GM21390 (cell line): Measurements from ENCODE around the gene TMEM61.
"Not testable (repeated sequence)": the region's sequence is repeated elsewhere in the genome, so short reads cannot be mapped to it uniquely, and the experiment has no call there.

Source experiments
- ATAC-seq: cut with Tn5 transposase; IDR thresholded peaks from one replicate; pipeline ENCODE4 v1.9.1; 2021; ENCODE audit not compliant: unreplicated experiment

Gene TMEM61

GRCh38 chr1:55000110-55001085, 20.0 kb downstream of the TMEM61 start:
- ATAC-seq = no peak

- no peak for ATAC-seq
Measured at GRCh38 chr1:55001311-55001710, 20.9 kb downstream of the TMEM61 start.

DNA sequence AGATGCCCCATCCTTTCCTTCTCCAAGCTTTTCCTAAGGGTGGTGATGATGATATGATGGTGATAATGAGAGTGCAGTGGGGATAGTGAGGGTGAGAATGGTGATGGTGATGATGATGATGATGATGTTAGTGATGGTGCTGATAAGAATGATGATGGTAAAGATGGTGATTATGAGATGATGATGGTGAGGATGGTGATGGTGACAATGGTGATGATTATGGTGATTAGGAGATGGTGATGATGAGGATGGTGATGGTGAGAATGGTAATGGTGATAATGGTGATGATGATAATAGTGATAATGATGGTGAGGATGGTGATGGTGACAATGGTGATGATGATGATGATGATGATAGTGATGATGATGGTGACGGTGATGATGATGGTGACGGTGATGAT, 22.3 kb downstream of the TMEM61 start:
- no peak for ATAC-seq

DNA sequence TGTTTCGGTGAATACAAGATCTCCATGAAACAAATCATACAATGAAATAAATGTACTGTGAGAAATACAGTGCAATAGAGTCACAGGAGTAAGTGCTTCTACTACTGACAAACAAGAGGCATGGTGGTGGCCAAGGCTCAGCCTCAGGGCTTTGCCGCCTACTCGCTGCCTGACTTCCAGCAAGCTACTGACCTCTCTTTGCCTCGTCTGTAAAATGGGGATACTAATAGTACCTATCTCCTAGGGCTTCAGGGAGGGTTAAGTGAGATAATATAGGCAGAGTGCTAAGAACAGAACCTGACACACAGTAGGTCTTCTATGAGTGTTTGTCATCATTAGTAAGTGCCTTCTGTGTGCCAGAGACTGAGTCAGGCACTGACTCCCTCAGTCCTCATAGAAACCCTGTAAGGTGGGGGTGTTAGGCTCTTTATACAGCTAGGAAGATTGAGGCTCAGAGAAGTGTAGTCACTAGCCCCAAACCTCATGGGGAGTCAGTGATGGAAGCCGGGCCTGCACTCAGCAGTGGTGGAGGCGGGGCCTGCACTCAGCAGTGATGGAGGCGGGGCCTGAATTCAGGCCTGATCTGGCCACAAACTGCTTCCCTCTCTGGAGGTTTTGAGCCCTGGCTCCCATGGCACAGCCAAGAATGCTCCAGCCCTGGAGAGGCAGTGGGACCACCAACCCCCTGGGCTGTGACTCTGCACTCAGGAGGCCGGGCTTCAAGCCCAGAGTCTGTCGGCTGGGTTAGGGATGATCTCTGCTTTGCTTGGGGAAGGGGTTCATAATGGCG, 25.1 kb downstream of the TMEM61 start:
- ATAC-seq = no peak

- ATAC-seq = no peak
Measured at GRCh38 chr1:55006931-55007330, 26.5 kb downstream of the TMEM61 start.

DNA sequence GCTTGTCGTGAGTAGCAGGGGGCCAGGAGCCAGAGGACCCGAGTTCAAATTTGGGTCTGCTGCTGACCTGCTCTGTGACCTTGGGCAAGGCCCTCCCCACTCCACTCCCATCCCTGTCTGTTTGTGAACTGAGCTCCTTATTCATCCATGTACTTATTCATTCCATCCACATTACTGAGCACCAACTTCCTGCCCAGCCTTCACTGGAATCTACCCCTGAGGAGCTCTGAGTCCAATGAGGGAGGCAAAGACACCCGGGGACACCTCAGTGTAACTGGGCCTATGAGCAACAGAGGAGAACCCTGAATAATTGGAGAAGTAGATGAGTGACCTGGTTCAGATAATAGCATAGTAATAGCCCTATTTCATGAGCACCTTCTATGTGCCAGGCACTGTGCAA, 27.2 kb downstream of the TMEM61 start:
- no peak for ATAC-seq

- no peak for ATAC-seq
Measured at GRCh38 chr1:55010194-55010886, 29.9 kb downstream of the TMEM61 start.

DNA sequence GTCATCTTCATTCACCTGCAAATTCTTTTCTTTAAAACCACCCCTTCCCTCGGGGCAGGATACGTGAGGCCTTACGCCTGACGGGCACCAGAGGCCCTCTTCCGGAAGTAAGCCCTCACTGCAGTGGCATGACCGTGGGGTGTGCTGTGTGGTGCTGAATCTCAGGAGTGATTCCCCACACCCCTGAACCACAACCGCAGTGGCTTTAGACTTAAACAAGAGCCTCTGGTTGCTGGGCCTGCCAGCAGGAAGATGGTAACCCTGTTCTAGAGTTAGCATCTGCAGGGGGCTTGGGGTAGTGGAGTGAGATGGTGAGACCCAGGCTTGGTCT, 30.4 kb downstream of the TMEM61 start:
- ATAC-seq = no peak

- no peak for ATAC-seq
Measured at GRCh38 chr1:55012661-55013060, 32.2 kb downstream of the TMEM61 start.

DNA sequence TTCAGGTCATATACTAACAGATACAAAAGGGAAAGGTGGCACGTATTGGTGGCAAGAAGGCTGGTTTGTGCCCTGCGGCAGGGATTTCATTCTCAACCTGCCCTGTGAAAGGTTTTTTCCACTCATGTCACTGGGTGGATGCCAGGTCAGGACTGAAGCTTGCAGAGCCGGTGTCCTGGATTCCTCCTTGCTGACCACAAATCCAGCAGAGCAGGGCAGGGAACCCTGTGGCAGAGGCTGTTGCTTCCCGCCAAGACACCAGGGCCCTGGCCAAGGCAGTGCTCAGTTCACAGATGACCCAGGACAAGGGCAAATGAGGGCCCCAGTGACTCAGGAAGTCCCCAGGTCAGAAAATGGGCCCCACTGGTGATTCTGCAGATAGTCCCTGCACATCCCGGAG, 34.7 kb downstream of the TMEM61 start:
- ATAC-seq = no peak

DNA sequence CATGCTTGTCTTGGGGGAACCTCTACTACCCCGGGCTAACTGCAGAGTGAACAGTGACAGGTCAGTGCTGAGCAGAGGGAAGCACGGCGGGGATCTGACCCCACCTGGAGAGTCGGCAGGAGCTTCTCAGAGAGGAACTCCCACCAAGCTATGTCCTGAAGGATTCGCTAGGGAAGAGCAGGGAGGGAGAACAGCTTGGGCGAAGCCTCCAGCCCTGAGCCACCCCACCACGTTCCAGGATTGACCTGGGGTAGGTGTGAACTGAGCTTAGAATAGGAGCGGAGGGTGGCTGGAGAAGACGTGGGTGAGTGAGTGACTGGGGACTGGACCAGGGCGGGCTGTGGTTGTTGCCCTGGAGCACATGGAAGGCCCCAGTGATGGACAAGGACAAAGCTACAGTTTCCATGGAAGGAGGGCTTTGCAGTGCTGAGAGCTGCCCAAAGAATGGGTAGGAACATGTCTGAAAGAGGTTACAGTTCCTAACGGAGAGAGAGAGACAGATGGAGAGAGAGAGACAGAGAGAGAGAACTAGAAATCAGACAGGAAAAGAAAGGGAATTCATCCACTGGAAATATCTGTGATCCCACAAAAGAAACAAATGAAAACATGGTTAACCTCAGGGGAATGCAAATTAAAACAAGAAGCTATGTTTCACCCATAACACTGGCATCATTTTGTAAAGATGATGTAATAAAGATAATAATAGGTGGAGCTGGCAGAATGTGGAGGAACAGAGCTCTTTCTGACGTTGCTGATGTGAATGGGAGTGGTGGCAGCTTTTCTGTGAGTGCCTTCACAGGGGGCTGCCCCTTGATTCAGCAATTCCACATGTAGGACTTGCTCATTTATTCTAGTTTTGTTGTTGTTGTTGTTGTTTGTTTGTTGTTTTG, 35.5 kb downstream of the TMEM61 start:
- ATAC-seq = no peak

DNA sequence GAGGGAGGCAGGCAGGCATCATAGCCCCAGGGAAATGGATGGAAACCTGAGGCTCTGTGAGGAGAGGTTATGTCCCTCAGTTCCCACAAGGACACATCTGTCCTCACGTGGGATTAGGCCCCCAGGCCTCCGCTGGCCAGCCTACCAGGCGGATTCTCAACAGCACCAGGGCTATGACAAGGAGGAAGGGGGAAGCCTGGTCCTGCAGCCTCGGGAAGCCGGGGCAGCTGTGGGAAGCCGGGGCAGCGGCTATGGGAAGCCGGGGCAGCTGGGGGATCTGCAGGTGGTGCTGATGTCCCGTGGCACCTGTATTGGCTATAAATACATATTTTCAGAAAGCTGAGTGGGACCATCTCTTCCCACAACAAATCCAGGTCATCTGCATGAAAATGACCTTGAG, 38.0 kb downstream of the TMEM61 start:
- ATAC-seq = no peak

DNA sequence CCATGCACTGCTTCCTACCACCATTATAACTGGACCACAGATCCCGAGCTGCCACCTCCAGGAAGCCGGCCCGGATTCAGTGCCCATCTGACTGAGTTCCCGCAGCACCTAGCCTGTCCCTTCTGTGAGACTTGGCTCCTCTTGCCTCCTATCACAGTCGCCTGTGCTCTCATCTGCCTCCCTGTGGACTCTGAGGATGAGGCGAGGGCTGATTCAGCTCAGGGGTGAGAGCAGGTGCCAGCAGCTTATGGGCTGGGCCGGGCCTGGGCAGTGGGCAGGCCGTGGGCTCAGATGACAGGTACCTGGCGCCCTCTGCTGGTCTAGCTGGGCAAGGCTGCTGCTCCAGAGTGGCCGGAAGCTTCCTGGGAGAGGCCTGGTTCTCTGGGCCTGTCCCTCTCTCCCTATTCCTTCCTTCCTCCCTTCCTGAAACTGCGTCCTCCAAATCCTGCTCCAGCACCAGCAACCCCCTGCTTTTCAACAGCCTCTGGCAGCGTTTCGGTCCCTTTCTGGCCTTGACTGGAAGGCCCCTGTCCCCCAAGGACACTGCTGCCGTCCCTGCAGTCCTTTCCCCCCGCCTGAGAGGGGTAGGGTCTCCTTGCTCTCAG, 41.6 kb downstream of the TMEM61 start:
- peak; percentile 74 for ATAC-seq

- ATAC-seq = not testable (repeated sequence)
Measured at GRCh38 chr1:55024163-55024562, 43.7 kb downstream of the TMEM61 start.

DNA sequence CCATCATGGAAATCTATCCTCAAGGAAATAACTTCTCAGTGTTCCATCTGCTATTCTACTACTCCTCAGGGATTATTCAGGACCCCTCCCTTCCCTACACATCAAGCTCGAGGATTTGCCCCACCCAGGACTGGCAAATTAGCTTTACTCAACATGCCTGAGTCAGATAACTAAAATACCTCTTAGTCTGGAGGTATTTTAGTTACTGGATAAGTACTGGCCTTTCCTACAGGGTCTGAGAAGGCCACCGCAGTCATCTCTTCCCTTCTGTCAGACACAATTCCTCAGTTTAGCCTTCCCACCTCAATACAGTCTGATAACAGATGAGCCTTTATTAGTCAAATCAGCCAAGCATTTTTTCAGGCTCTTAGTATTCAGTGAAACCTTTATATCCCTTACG, 46.3 kb downstream of the TMEM61 start:
- not testable (repeated sequence) for ATAC-seq

DNA sequence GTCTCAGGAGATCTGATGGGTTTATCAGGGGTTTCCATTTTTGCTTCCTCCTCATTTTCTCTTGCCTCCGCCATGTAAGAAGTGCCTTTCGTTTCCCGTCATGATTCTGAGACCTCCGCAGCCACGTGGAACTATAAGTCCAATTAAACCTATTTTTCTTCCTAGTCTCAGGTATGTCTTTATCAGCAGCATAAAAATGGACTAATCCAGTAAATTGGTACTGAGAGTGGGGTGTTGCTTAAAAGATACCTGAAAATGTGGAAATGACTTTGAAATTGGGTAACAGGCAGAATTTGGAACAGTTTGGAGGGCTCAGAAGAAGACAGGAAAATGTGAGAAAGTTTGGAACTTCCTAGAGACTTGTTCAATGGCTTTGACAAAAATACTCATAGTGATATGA, 50.7 kb downstream of the TMEM61 start:
- ATAC-seq = not testable (repeated sequence)

- ATAC-seq = no peak
Measured at GRCh38 chr1:55033265-55033614, 52.8 kb downstream of the TMEM61 start.

- no peak for ATAC-seq
Measured at GRCh38 chr1:55034476-55035133, 54.2 kb downstream of the TMEM61 start.

- ATAC-seq = no peak
Measured at GRCh38 chr1:55035904-55036303, 55.5 kb downstream of the TMEM61 start.
